Esophagus squamous epithelium (tissue), 4 donors: ENCODE measurements around the gene PXMP2.

Experiments
- POLR2A ChIP-seq, 4 donors: fragments of 450-650 bp; IDR thresholded peaks; one replicate each; pipeline ENCODE4 v1.6.1; 2017; ENCODE audit warnings: antibody characterized with exemption in 4 of 4, mild to moderate bottlenecking in 4 of 4, moderate library complexity in 3 of 4
- TF ChIP-seq, protein P1 (sequence below), 6 experiments: fragments of 450-650 bp in 4 of 6; fragments of 200-600 bp in 2 of 6; sonication (generic) in 2 of 6; IDR thresholded peaks; one replicate each; pipeline ENCODE4 v1.5.1; 2016 to 2019; ENCODE audit warnings: antibody characterized with exemption in 6 of 6, mild to moderate bottlenecking in 4 of 6, moderate library complexity in 4 of 6

DNA sequence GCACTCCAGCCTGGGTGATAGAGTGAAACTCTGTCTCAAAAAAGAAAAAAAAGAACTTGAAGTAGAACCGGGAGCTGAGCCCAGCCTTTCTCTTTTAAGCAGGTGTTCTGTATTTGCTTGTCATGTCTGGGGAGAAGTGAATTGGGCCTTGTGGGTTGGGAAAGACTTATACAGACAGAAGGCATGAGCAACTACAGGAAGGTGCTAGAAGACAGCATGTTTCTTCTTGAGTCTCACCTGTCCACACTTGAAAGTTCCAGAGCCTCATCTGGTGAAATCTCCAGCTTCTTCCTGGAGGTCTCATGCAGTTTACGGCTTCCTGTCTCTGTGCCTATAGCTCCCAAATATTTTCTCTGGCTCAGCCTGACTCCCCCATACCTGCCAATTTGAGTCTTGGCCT is 25.7 kb downstream of the PXMP2 start:
- TF ChIP-seq POLR2A (IDR thresholded peaks at IDR 0.05): no peak
- TF ChIP-seq, protein P1, sequence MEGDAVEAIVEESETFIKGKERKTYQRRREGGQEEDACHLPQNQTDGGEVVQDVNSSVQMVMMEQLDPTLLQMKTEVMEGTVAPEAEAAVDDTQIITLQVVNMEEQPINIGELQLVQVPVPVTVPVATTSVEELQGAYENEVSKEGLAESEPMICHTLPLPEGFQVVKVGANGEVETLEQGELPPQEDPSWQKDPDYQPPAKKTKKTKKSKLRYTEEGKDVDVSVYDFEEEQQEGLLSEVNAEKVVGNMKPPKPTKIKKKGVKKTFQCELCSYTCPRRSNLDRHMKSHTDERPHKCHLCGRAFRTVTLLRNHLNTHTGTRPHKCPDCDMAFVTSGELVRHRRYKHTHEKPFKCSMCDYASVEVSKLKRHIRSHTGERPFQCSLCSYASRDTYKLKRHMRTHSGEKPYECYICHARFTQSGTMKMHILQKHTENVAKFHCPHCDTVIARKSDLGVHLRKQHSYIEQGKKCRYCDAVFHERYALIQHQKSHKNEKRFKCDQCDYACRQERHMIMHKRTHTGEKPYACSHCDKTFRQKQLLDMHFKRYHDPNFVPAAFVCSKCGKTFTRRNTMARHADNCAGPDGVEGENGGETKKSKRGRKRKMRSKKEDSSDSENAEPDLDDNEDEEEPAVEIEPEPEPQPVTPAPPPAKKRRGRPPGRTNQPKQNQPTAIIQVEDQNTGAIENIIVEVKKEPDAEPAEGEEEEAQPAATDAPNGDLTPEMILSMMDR (IDR thresholded peaks at IDR 0.05): no peak
